Gastroesophageal sphincter (tissue), 3 donors: ENCODE data around the gene SWAP70.

Experiments
- CTCF ChIP-seq, 4 experiments: fragments of 200-600 bp in 2 of 4; fragments of 450-650 bp in 2 of 4; sonication (generic) in 1 of 4; IDR thresholded peaks; one replicate each; pipeline ENCODE4 v1.5.1; 2017 to 2019; ENCODE audit warnings: antibody characterized with exemption in 4 of 4, mild to moderate bottlenecking in 2 of 4, moderate library complexity in 2 of 4
- POLR2A ChIP-seq, 2 donors: fragments of 450-650 bp; IDR thresholded peaks; one replicate each; pipeline ENCODE4 v1.6.1; 2017; ENCODE audit warnings: antibody characterized with exemption in 2 of 2, mild to moderate bottlenecking in 2 of 2, moderate library complexity in 1 of 2

GRCh38 chr11:9722023-9722422 lies 58.1 kb downstream of the SWAP70 start:
- TF ChIP-seq POLR2A (IDR thresholded peaks at IDR 0.05) = no peak
- no peak for TF ChIP-seq CTCF (IDR thresholded peaks at IDR 0.05)
